Measurements from ENCODE around the gene GAL.

DNA sequence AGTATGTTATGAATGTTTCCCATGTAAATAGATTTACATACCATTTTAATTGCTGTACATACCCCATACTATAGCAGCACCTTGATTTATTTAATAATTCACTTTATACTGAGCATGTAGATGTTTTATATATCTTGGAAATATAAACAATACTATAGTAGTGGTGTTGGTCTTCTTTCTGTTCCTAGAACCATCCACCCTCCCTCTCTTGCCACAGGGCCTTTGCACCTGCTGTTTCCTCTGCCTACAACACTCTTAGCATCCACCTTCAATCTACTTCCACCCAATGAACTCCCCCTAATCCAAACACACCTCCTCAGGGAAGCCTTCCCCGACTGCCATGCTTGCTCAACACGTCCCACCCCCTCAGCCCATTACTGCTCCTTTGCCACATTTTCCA lies 36.7 kb downstream of the GAL start:
- TF ChIP-seq, protein P1, sequence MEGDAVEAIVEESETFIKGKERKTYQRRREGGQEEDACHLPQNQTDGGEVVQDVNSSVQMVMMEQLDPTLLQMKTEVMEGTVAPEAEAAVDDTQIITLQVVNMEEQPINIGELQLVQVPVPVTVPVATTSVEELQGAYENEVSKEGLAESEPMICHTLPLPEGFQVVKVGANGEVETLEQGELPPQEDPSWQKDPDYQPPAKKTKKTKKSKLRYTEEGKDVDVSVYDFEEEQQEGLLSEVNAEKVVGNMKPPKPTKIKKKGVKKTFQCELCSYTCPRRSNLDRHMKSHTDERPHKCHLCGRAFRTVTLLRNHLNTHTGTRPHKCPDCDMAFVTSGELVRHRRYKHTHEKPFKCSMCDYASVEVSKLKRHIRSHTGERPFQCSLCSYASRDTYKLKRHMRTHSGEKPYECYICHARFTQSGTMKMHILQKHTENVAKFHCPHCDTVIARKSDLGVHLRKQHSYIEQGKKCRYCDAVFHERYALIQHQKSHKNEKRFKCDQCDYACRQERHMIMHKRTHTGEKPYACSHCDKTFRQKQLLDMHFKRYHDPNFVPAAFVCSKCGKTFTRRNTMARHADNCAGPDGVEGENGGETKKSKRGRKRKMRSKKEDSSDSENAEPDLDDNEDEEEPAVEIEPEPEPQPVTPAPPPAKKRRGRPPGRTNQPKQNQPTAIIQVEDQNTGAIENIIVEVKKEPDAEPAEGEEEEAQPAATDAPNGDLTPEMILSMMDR (IDR thresholded peaks at IDR 0.05): no peak
- no peak for TF ChIP-seq POLR2A (IDR thresholded peaks at IDR 0.05)

All from Peyer's patch (tissue), 4 donors.